Activated CD4-positive, alpha-beta T cell treated with anti-CD3 and anti-CD28 coated beads for 36 hours (primary cell): ENCODE results near the gene LAS1L. TPM values are rescaled to one million over a fixed set of nuclear protein-coding genes. Genes with fewer than 3 reads are reported as not detected.

Source experiments
- ATAC-seq: fragments of 200-7000 bp; cut with Tn5 transposase; one replicate; pipeline ENCODE4 v1.10.0; 2021; ENCODE audit warnings: mild to moderate bottlenecking, moderate library complexity
- CTCF ChIA-PET: fragments of 350-600 bp; sonication (Branson Sonifier 250); formaldehyde crosslinking; loops from one replicate; lab custom pipeline; 2021; ENCODE audit warnings: antibody characterized with exemption; lab: Charles Lee
- POLR2A ChIA-PET: fragments of 350-600 bp; sonication (Branson Sonifier 250); formaldehyde crosslinking; loops from one replicate; lab custom pipeline; 2021; ENCODE audit warnings: antibody characterized with exemption, inconsistent platforms; lab: Charles Lee
- DNase-seq: peaks from one replicate; pipeline ENCODE4 v3.0.0-alpha.2; 2020
- H3K27ac Mint-ChIP-seq: one replicate; pipeline ENCODE4 v1.8.0; 2021; ENCODE audit warnings: mixed read lengths
- H3K27me3 Mint-ChIP-seq: one replicate; pipeline ENCODE4 v1.8.0; 2021; ENCODE audit warnings: mixed read lengths
- H3K36me3 Mint-ChIP-seq: one replicate; pipeline ENCODE4 v1.8.0; 2021; ENCODE audit warnings: low read depth, mixed read lengths
- H3K4me1 Mint-ChIP-seq: one replicate; pipeline ENCODE4 v1.8.0; 2021; ENCODE audit warnings: mixed read lengths
- H3K4me3 Mint-ChIP-seq: one replicate; pipeline ENCODE4 v1.8.0; 2021; ENCODE audit warnings: mild to moderate bottlenecking, moderate library complexity, mixed read lengths
- H3K9me3 Mint-ChIP-seq: one replicate; pipeline ENCODE4 v1.8.0; 2021; ENCODE audit warnings: low read depth, mixed read lengths
- intact Hi-C, 2 experiments: fragments of 100-400 bp; cut with DNase I in 1 of 2; cut with micrococcal nuclease in 1 of 2; formaldehyde crosslinking; loops; one replicate each; pipeline versions ENCODE4 v1.14.2 to v1.15.1; 2022 to 2024; cut with DNase I, micrococcal nuclease
- total RNA-seq, 2 experiments: library from RNA; stranded (reverse); gene quantifications; one replicate each; pipeline ENCODE4 v1.2.3, GENCODE V29; 2021

The LAS1L gene
- total RNA-seq, 2 experiments from 2014 or later = 56.4 to 64.0 TPM

DNA sequence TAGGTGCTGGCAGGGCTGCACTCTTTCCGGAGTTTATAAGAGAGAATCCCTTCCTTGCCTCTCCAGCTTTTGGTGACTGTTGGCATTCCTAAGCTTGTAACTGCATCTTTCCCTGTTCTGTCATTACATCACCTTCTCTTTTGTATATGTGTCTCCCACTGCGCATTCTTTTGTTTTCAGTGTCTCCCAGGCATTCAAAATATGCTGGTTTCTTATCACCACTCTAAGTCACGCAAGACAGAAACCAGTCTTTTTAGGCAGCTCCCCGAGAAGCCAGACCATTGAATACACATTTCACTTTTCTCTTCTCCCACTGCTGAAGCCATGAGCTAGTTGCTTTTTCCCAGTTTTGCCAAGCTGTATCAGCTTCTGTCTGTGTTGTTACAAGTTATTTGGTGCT, 71.0 kb downstream of the LAS1L start:
- Mint-ChIP-seq H3K4me1 (no peaks in the 10 kb centered on the region), H3K27ac (no peak overlapping the region), H3K27me3 (no peaks in the 10 kb centered on the region), H3K36me3 (no peaks in the 10 kb centered on the region), H3K9me3 (peaks cover 5% of the 10 kb centered on the region), H3K4me3 (no peak overlapping the region)
- ATAC-seq (no peak), DNase-seq (no peak)
- CTCF ChIA-PET = interaction anchor here (1.1 kb wide), 1 partner anchor 12 kb away, joined by 3 read pairs; no protein-coding TSS in a partner anchor
- intact Hi-C loops = no loop called here
- POLR2A ChIA-PET = no interaction called here

Other genes with a start within 250 kb of the LAS1L start
- 100 to 1,000 TPM; 476 to 609 TPM for gene MSN, start 132.9 kb upstream of the LAS1L start, total RNA-seq